ENCODE data around the gene ROBO1.

ROBO1 gene

GRCh38 chr3:79284781-79285180, 483.0 kb downstream of the ROBO1 start:
- no peak for DNase-seq (ENCODE audit: low read depth)
- TF ChIP-seq, protein P1, sequence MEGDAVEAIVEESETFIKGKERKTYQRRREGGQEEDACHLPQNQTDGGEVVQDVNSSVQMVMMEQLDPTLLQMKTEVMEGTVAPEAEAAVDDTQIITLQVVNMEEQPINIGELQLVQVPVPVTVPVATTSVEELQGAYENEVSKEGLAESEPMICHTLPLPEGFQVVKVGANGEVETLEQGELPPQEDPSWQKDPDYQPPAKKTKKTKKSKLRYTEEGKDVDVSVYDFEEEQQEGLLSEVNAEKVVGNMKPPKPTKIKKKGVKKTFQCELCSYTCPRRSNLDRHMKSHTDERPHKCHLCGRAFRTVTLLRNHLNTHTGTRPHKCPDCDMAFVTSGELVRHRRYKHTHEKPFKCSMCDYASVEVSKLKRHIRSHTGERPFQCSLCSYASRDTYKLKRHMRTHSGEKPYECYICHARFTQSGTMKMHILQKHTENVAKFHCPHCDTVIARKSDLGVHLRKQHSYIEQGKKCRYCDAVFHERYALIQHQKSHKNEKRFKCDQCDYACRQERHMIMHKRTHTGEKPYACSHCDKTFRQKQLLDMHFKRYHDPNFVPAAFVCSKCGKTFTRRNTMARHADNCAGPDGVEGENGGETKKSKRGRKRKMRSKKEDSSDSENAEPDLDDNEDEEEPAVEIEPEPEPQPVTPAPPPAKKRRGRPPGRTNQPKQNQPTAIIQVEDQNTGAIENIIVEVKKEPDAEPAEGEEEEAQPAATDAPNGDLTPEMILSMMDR (conservative IDR thresholded peaks at IDR 0.05; ENCODE audit: low read depth, low read length), result no peak
- no peak overlapping the region for H3K4me3 ChIP-seq (ENCODE audit: low read depth, low read length)

DNA sequence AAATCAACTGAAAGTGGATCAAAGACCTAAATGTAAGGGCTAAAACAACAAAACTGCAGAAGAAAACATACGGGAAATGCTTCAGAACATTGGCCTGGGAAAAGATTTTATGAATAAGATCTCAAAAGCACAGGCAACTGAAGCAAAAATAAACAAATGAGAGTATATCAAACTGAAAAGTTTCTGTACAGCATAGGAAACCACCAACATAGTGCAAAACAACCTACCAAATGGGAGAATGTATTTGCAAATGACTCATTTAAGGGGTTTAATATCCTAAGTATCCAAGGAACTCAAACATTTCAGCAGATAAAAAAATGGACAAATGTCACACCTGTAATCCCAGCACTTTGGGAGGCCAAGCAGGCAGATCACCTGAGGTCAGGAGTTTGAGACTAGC, 489.1 kb downstream of the ROBO1 start:
- no peak for DNase-seq (ENCODE audit: low read depth)
- no peak overlapping the region for H3K4me3 ChIP-seq (ENCODE audit: low read depth, low read length)
- TF ChIP-seq, protein P1 (conservative IDR thresholded peaks at IDR 0.05; ENCODE audit: low read depth, low read length), result no peak

DNA sequence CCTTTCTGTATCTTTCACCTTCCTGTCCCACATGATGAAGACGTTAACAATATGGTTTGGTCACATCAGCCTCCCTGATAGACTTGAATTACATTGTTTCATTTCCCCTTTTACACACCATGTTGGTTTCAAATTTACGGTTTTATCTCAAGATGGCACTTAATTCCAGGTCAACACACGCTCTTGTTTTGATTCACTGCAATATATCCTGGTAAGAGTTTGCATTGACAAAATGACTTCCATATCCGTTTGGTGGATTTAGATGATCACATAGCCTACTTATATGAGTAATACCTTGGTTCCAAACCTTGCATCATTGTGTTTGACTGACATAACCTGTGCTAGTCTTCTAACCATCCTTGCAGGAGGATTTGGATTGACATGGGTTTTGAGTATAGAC, 499.4 kb downstream of the ROBO1 start:
- DNase-seq (ENCODE audit: low read depth), result no peak
- TF ChIP-seq, protein P1 (conservative IDR thresholded peaks at IDR 0.05; ENCODE audit: low read depth, low read length), result no peak
- H3K4me3 ChIP-seq (ENCODE audit: low read depth, low read length), result no peak overlapping the region

DNA sequence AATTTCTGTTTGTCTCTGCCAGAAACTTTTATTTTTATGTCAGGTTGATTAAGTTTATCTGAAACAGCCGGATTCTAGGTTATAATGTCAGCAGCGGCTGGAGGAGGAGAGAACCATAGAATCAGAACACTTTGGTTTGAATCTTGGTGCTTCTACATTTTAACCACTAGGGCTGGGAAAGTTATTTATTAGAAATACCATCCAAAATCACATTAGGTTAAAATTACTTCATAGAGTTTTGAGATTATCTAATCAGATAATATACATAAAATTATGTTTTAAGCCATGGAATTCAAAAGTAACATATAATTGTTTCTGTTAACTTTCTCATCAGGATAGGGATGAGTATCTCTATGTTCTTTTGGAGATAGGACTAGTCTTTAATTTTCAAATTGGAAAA, 502.9 kb downstream of the ROBO1 start:
- H3K4me3 ChIP-seq (ENCODE audit: low read depth, low read length), result no peak overlapping the region
- TF ChIP-seq, protein P1 (conservative IDR thresholded peaks at IDR 0.05; ENCODE audit: low read depth, low read length), result peak; percentile 19
- DNase-seq (ENCODE audit: low read depth), result no peak

DNA sequence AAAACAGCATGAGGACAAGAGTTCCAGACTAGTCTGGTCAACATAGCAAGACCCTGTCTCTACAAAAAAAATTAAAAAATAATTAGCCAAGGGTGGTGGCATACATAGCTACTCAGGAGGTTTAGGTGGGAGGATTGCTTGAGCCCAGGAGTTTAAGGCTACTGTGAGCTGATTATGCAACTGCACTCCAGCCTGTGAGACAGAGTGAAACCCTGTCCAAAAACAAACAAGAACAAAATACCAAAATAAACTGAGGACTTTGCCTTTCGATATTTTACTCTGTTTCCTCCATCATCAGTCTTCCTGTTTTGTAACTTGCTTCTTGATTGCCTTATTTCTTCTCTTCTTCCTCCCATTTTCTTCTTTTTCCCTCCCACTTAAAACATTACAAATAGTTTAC, 504.4 kb downstream of the ROBO1 start:
- TF ChIP-seq, protein P1 (conservative IDR thresholded peaks at IDR 0.05; ENCODE audit: low read depth, low read length), result no peak
- H3K4me3 ChIP-seq (ENCODE audit: low read depth, low read length), result no peak overlapping the region
- DNase-seq (ENCODE audit: low read depth), result peak; percentile 41

DNA sequence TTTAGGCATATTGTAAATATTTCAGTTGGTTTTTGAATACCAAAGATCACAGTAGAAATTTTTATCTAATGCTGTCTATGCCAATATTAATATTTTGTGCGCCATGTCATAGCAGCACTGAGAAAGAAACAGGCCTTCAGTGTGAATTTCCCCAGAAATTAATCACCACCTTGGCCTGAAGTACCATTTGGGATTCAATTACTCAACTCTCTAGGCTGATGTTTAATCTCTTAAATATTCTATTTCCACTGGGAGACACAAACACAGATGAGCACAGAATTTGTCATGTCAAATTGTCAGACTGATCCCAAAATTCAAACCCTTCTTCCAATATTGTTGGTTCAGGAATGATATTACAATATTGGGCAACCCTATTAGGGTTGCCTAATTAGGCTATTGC, 509.3 kb downstream of the ROBO1 start:
- no peak for DNase-seq (ENCODE audit: low read depth)
- TF ChIP-seq, protein P1 (conservative IDR thresholded peaks at IDR 0.05; ENCODE audit: low read depth, low read length), result no peak
- H3K4me3 ChIP-seq (ENCODE audit: low read depth, low read length), result no peak overlapping the region

DNA sequence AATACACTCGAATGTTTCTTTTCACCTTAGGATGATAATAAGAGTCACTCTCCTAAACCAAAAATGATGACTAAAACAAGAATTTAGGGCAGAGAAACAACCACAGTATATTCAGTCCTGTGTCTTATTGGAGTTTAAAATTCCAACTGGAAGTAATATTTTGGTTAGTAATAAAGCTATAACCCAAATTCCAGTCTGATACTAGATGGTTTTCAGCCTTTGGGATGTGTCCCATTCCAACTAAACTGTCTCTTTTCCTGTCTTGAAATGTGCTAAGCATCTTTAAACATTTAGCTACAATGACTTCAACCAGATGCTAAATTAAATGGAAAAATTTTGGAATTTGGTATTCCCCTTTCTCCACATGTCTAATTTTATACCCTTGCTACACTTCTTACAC, 510.0 kb downstream of the ROBO1 start:
- no peak for DNase-seq (ENCODE audit: low read depth)
- TF ChIP-seq, protein P1 (conservative IDR thresholded peaks at IDR 0.05; ENCODE audit: low read depth, low read length), result no peak
- H3K4me3 ChIP-seq (ENCODE audit: low read depth, low read length), result no peak overlapping the region
